WTC11 (cell line): ENCODE measurements around the gene PPM1D. TPM values are rescaled to one million over a fixed set of nuclear protein-coding genes. Genes with fewer than 3 reads are reported as not detected.

Experiments
- ATF2 ChIP-seq: sonication (generic); formaldehyde crosslinking; IDR thresholded peaks from 2 replicates; pipeline ENCODE4 v1.8.1; 2022; ENCODE audit warnings: low read depth, missing genetic modification reagents, borderline replicate concordance
- ATF3 ChIP-seq: sonication (generic); formaldehyde crosslinking; conservative IDR thresholded peaks from 2 replicates; pipeline ENCODE4 v1.8.1; 2022; ENCODE audit warnings: mild to moderate bottlenecking, missing genetic modification reagents
- CBFB ChIP-seq: sonication (generic); formaldehyde crosslinking; IDR thresholded peaks from 2 replicates; pipeline ENCODE4 v1.8.1; 2022; ENCODE audit warnings: mild to moderate bottlenecking, low read depth, missing genetic modification reagents
- CREM ChIP-seq: sonication (generic); formaldehyde crosslinking; IDR thresholded peaks from 2 replicates; pipeline ENCODE4 v1.8.1; 2022; ENCODE audit warnings: mild to moderate bottlenecking, missing genetic modification reagents, moderate library complexity
- FOXP1 ChIP-seq: sonication (generic); formaldehyde crosslinking; IDR thresholded peaks from 2 replicates; pipeline ENCODE4 v1.8.0; 2022; ENCODE audit warnings: missing genetic modification reagents, mild to moderate bottlenecking, moderate library complexity, borderline replicate concordance
- FOXP4 ChIP-seq: sonication (generic); formaldehyde crosslinking; IDR thresholded peaks from 2 replicates; pipeline ENCODE4 v1.8.0; 2022; ENCODE audit warnings: mild to moderate bottlenecking, missing genetic modification reagents
- HMGA2 ChIP-seq: fragments of 250-450 bp; sonication (Bioruptor Pico); IDR thresholded peaks from 2 replicates; pipeline ENCODE4 v1.4.0; 2021; ENCODE audit warnings: mild to moderate bottlenecking, moderate library complexity
- MXD4 ChIP-seq: fragments of 250-450 bp; sonication (Bioruptor Pico); IDR thresholded peaks from 2 replicates; pipeline ENCODE4 v1.8.0; 2021; ENCODE audit warnings: mild to moderate bottlenecking, moderate library complexity, borderline replicate concordance
- NFYB ChIP-seq: sonication (generic); formaldehyde crosslinking; conservative IDR thresholded peaks from 2 replicates; pipeline ENCODE4 v1.8.0; 2022; ENCODE audit warnings: low read depth, missing genetic modification reagents
- NR2C2 ChIP-seq: sonication (generic); formaldehyde crosslinking; IDR thresholded peaks from 2 replicates; pipeline ENCODE4 v1.8.0; 2022; ENCODE audit warnings: mild to moderate bottlenecking, missing genetic modification reagents
- PREB ChIP-seq: sonication (generic); formaldehyde crosslinking; IDR thresholded peaks from 2 replicates; pipeline ENCODE4 v1.8.1; 2022; ENCODE audit warnings: mild to moderate bottlenecking, missing genetic modification reagents, moderate library complexity, borderline replicate concordance
- RELA ChIP-seq: sonication (generic); formaldehyde crosslinking; IDR thresholded peaks from 2 replicates; pipeline ENCODE4 v1.8.1; 2022; ENCODE audit warnings: missing genetic modification reagents, mild to moderate bottlenecking, borderline replicate concordance
- SMAD4 ChIP-seq: sonication (generic); formaldehyde crosslinking; IDR thresholded peaks from 2 replicates; pipeline ENCODE4 v1.8.0; 2022; ENCODE audit warnings: mild to moderate bottlenecking, missing genetic modification reagents
- SOX15 ChIP-seq: fragments of 250-450 bp; sonication (Bioruptor Pico); IDR thresholded peaks from 2 replicates; pipeline ENCODE4 v1.9.0; 2021; ENCODE audit warnings: mild to moderate bottlenecking
- TCF7 ChIP-seq: sonication (generic); formaldehyde crosslinking; IDR thresholded peaks from 2 replicates; pipeline ENCODE4 v1.8.0; 2022; ENCODE audit warnings: mild to moderate bottlenecking, low read depth, missing genetic modification reagents, moderate library complexity
- TEAD4 ChIP-seq: sonication (generic); formaldehyde crosslinking; IDR thresholded peaks from 2 replicates; pipeline ENCODE4 v1.8.0; 2022; ENCODE audit warnings: mild to moderate bottlenecking, missing genetic modification reagents
- TP53 ChIP-seq: sonication (generic); formaldehyde crosslinking; IDR thresholded peaks from 2 replicates; pipeline ENCODE4 v1.8.1; 2023; ENCODE audit warnings: mild to moderate bottlenecking, missing genetic modification reagents
- USF2 ChIP-seq: sonication (generic); formaldehyde crosslinking; IDR thresholded peaks from 2 replicates; pipeline ENCODE4 v1.8.1; 2023; ENCODE audit warnings: mild to moderate bottlenecking, missing genetic modification reagents, moderate library complexity
- ZBTB21 ChIP-seq: sonication (generic); formaldehyde crosslinking; IDR thresholded peaks from 2 replicates; pipeline ENCODE4 v1.8.1; 2023; ENCODE audit warnings: mild to moderate bottlenecking, missing genetic modification reagents, borderline replicate concordance
- ZBTB43 ChIP-seq: sonication (generic); formaldehyde crosslinking; IDR thresholded peaks from 2 replicates; pipeline ENCODE4 v1.8.1; 2023; ENCODE audit warnings: mild to moderate bottlenecking, missing genetic modification reagents
- ZNF263 ChIP-seq: sonication (generic); formaldehyde crosslinking; IDR thresholded peaks from 2 replicates; pipeline ENCODE4 v1.8.1; 2022; ENCODE audit warnings: low read depth, mild to moderate bottlenecking, moderate library complexity, missing genetic modification reagents
- ZNF317 ChIP-seq: sonication (generic); formaldehyde crosslinking; IDR thresholded peaks from 2 replicates; pipeline ENCODE4 v1.8.1; 2023; ENCODE audit warnings: low read depth, mild to moderate bottlenecking, moderate library complexity, missing genetic modification reagents, borderline replicate concordance
- ZNF512 ChIP-seq: sonication (generic); formaldehyde crosslinking; IDR thresholded peaks from 2 replicates; pipeline ENCODE4 v1.8.1; 2022; ENCODE audit warnings: missing genetic modification reagents, borderline replicate concordance
- ZNF532 ChIP-seq: fragments of 250-450 bp; sonication (Bioruptor Pico); IDR thresholded peaks from 2 replicates; pipeline ENCODE4 v1.9.0; 2021; ENCODE audit warnings: mild to moderate bottlenecking, borderline replicate concordance
- ZNF671 ChIP-seq: fragments of 250-450 bp; sonication (Bioruptor Pico); IDR thresholded peaks from 2 replicates; pipeline ENCODE4 v1.8.0; 2021; ENCODE audit warnings: mild to moderate bottlenecking
- total RNA-seq: library from RNA; stranded (reverse); gene quantifications from 3 replicates; pipeline ENCODE4 v1.2.3, GENCODE V29; 2021

PPM1D gene
- total RNA-seq, 1 experiment from 2014 or later: 20.4 TPM

- TF ChIP-seq ZNF263 (no peak), HMGA2 (CRISPR knock-in tag) (no peak), CBFB (CRISPR knock-in tag) (no peak; the same call in 1 of the 2 replicates), ZBTB21 (CRISPR knock-in tag) (no peak; the same call in 1 of the 2 replicates), TCF7 (CRISPR knock-in tag) (0 out of 2 replicates have a peak, but pooled peaks have one; percentile 4), ATF3 (no peak), FOXP1 (CRISPR knock-in tag) (peak; percentile 76), SMAD4 (CRISPR knock-in tag) (no peak), CREM (CRISPR knock-in tag) (peak; percentile 74), PREB (0 out of 2 replicates have a peak, but pooled peaks have one; percentile 10), MXD4 (CRISPR knock-in tag) (no peak), ZBTB43 (peak; percentile 61), TEAD4 (CRISPR knock-in tag) (no peak), ZNF317 (CRISPR knock-in tag) (0 out of 2 replicates have a peak, but pooled peaks have one; percentile 12), NFYB (peak; percentile 87), TP53 (peak; percentile 80; the same call in 1 of the 2 replicates), ZNF532 (CRISPR knock-in tag) (no peak), NR2C2 (CRISPR knock-in tag) (no peak), SOX15 (CRISPR knock-in tag) (no peak), ZNF671 (CRISPR knock-in tag) (no peak), ATF2 (CRISPR knock-in tag) (no peak), FOXP4 (CRISPR knock-in tag) (peak; percentile 10; the same call in 1 of the 2 replicates), RELA (CRISPR knock-in tag) (no peak), USF2 (CRISPR knock-in tag) (no peak), ZNF512 (CRISPR knock-in tag) (no peak)
These were observed at the start of gene PPM1D (continued) for GRCh38 chr17:60599620-60600489.
